HL-60/S4 treated with retinoic acid at 250 ng/mL for 4 days and 3 days (cell line): ENCODE measurements around the gene LIMCH1.
"Not testable (repeated sequence)": the region's sequence is repeated elsewhere in the genome, so short reads cannot be mapped to it uniquely, and the experiment has no call there.

Experiments used
- in situ Hi-C: fragments of 300-500 bp; cut with MboI; formaldehyde crosslinking; loops from 2 replicates; pipeline ENCODE4 v1.7.0; 2022; ENCODE audit warnings: low sequenced_read_pairs

The LIMCH1 gene

GRCh38 chr4:41538017-41538733 lies at the start of gene LIMCH1:
Gene LIMCH1 (plus strand): TSS chr4:41538157. CDS start chr4:41605996, 67,839 bp downstream.
- in situ Hi-C loops = no loop called here

GRCh38 chr4:41491081-41491576 lies 46.8 kb upstream of the LIMCH1 start:
- in situ Hi-C loops = not testable (repeated sequence)

GRCh38 chr4:41496977-41497376 lies 41.0 kb upstream of the LIMCH1 start:
- in situ Hi-C loops = no loop called here

GRCh38 chr4:41498177-41498576 lies 39.8 kb upstream of the LIMCH1 start:
- in situ Hi-C loops = no loop called here

GRCh38 chr4:41504167-41504818 lies 33.7 kb upstream of the LIMCH1 start:
- in situ Hi-C loops = no loop called here

GRCh38 chr4:41505161-41505661 lies 32.7 kb upstream of the LIMCH1 start:
- in situ Hi-C loops = no loop called here

- in situ Hi-C loops = no loop called here
Observed at GRCh38 chr4:41506130-41506529, 31.8 kb upstream of the LIMCH1 start.

- in situ Hi-C loops = no loop called here
Observed at GRCh38 chr4:41507291-41507947, 30.5 kb upstream of the LIMCH1 start.

GRCh38 chr4:41509451-41509866 lies 28.5 kb upstream of the LIMCH1 start:
- in situ Hi-C loops = no loop called here

GRCh38 chr4:41510179-41510578 lies 27.8 kb upstream of the LIMCH1 start:
- in situ Hi-C loops = no loop called here

- in situ Hi-C loops = no loop called here
Observed at GRCh38 chr4:41512136-41512535, 25.8 kb upstream of the LIMCH1 start.

- in situ Hi-C loops = no loop called here
Observed at GRCh38 chr4:41512596-41512995, 25.4 kb upstream of the LIMCH1 start.

GRCh38 chr4:41514169-41514568 lies 23.8 kb upstream of the LIMCH1 start:
- in situ Hi-C loops = no loop called here

GRCh38 chr4:41514766-41515481 lies 23.0 kb upstream of the LIMCH1 start:
- in situ Hi-C loops = no loop called here

GRCh38 chr4:41517121-41517520 lies 20.8 kb upstream of the LIMCH1 start:
- in situ Hi-C loops = no loop called here

GRCh38 chr4:41517747-41518146 lies 20.2 kb upstream of the LIMCH1 start:
- in situ Hi-C loops = no loop called here

- in situ Hi-C loops = no loop called here
Observed at GRCh38 chr4:41524425-41524824, 13.5 kb upstream of the LIMCH1 start.

- in situ Hi-C loops = no loop called here
Observed at GRCh38 chr4:41525129-41525528, 12.8 kb upstream of the LIMCH1 start.

- in situ Hi-C loops = no loop called here
Observed at GRCh38 chr4:41526628-41527027, 11.3 kb upstream of the LIMCH1 start.

- in situ Hi-C loops = no loop called here
Observed at GRCh38 chr4:41528512-41529205, 9.3 kb upstream of the LIMCH1 start.
